Cardiac muscle cell (in vitro differentiated cells and primary cell): ENCODE results near the gene PRSS53. TPM values are rescaled to one million over a fixed set of nuclear protein-coding genes. Genes with fewer than 3 reads are reported as not detected.

Source experiments
- DNase-seq, 2 donors: peaks; one replicate each; pipeline versions ENCODE4 v3.0.0 to v3.0.0-alpha.2; 2010 to 2017; ENCODE audit warnings: low read depth in 1 of 2, low spot score in 1 of 2
- H3K27ac ChIP-seq: fragments of 200-600 bp; sonication (generic); 2 replicates; pipeline ENCODE4 v1.5.1; 2016
- H3K27me3 ChIP-seq: fragments of 200-600 bp; sonication (generic); 2 replicates; pipeline ENCODE4 v1.6.0; 2016; ENCODE audit warnings: control low read depth
- H3K36me3 ChIP-seq: fragments of 200-600 bp; sonication (generic); 2 replicates; pipeline ENCODE4 v1.5.1; 2016; ENCODE audit warnings: control low read depth
- H3K4me1 ChIP-seq: fragments of 200-600 bp; sonication (generic); 2 replicates; pipeline ENCODE4 v1.8.1; 2017; ENCODE audit warnings: low read depth, mild to moderate bottlenecking, mixed run types
- H3K4me3 ChIP-seq: fragments of 200-600 bp; sonication (generic); 2 replicates; pipeline ENCODE4 v1.5.1; 2016; ENCODE audit warnings: mild to moderate bottlenecking
- H3K9me3 ChIP-seq: fragments of 200-600 bp; sonication (generic); 2 replicates; pipeline ENCODE4 v1.5.1; 2017; ENCODE audit warnings: low read depth, mild to moderate bottlenecking, control low read depth
- CTCF ChIP-seq: IDR thresholded peaks from 2 replicates; pipeline ENCODE4 v1.5.1; 2012; ENCODE audit warnings: low read depth, mild to moderate bottlenecking, low read length
- polyA plus RNA-seq: library from polyadenylated mRNA; unstranded; fragments of >200 nt; fragmentation: Nextera tagmentation; extraction: Ambion mirVana; gene quantifications from 2 replicates; pipeline ENCODE4 v1.2.1, GENCODE V29; 2016
- total RNA-seq: library from RNA; depleted of rRNA; stranded (reverse); fragments of >200 nt; gene quantifications from 2 replicates; pipeline ENCODE4 v1.2.3, GENCODE V29; 2016

The PRSS53 gene
- total and polyA plus RNA-seq, 2 experiments from 2014 or later: 0.35 to 5.8 TPM

GRCh38 chr16:31074814-31075183 is 13.9 kb downstream of the PRSS53 start:
- no peak for TF ChIP-seq CTCF
- H3K27ac ChIP-seq: peak overlapping the region; percentile 77
- no peak for DNase-seq

GRCh38 chr16:31073970-31074813 is 14.6 kb downstream of the PRSS53 start, which contains the start of the genes ZNF646 and ZNF668:
TSS of gene ZNF646 (plus strand) at chr16:31074422. CDS start at chr16:31076325, 1,903 bp downstream.
TSS of gene ZNF668 (minus strand) at chr16:31074240. CDS start at chr16:31064459, 9,781 bp downstream.
- Histone ChIP-seq H3K36me3 (peaks cover 18% of the 10 kb centered on the region), H3K27ac (peak within 1 kb of the TSS; percentile 87), H3K9me3 (no peaks in the 10 kb centered on the region), H3K27me3 (no peaks in the 10 kb centered on the region), H3K4me3 (peak within 1 kb of the TSS; percentile 98), H3K4me1 (peaks cover 5% of the 10 kb centered on the region)
- peak; percentile 99 to 100 for DNase-seq
- no peak for TF ChIP-seq CTCF

More at GRCh38 chr16:31074814-31075183, 13.9 kb downstream of the PRSS53 start:
- H3K4me3 ChIP-seq: peak overlapping the region; percentile 98
- no peaks in the 10 kb centered on the region for H3K9me3 ChIP-seq
- H3K36me3 ChIP-seq: peaks cover 19% of the 10 kb centered on the region
- no peaks in the 10 kb centered on the region for H3K27me3 ChIP-seq
- H3K4me1 ChIP-seq: peaks cover 5% of the 10 kb centered on the region

GRCh38 chr16:31073142-31073969 is 15.4 kb downstream of the PRSS53 start:
- no peak for TF ChIP-seq CTCF
- DNase-seq: peak; percentile 94 to 95
- peak overlapping the region; percentile 98 for H3K4me3 ChIP-seq
- peaks cover 12% of the 10 kb centered on the region for H3K36me3 ChIP-seq
- H3K27me3 ChIP-seq: no peaks in the 10 kb centered on the region
- peak overlapping the region; percentile 87 for H3K27ac ChIP-seq
- H3K9me3 ChIP-seq: no peaks in the 10 kb centered on the region
- peaks cover 5% of the 10 kb centered on the region for H3K4me1 ChIP-seq

- Histone ChIP-seq H3K9me3 (no peaks in the 10 kb centered on the region), H3K4me3 (peak overlapping the region; percentile 98), H3K27ac (peak overlapping the region; percentile 87), H3K4me1 (peaks cover 5% of the 10 kb centered on the region), H3K36me3 (peaks cover 6% of the 10 kb centered on the region), H3K27me3 (no peaks in the 10 kb centered on the region)
- no peak for TF ChIP-seq CTCF
- DNase-seq: peak in 1 of 2 donors; percentile 48
Observed at GRCh38 chr16:31072540-31073141, 16.1 kb downstream of the PRSS53 start.

- H3K27ac ChIP-seq: peak overlapping the region; percentile 7
- peak in 1 of 2 donors; percentile 57 for DNase-seq
Observed at GRCh38 chr16:31071861-31072260, 16.9 kb downstream of the PRSS53 start.

More at GRCh38 chr16:31071861-31072260, 16.9 kb downstream of the PRSS53 start:
- Histone ChIP-seq H3K36me3 (no peaks in the 10 kb centered on the region), H3K27me3 (no peaks in the 10 kb centered on the region), H3K4me3 (peak overlapping the region; percentile 98), H3K9me3 (no peaks in the 10 kb centered on the region), H3K4me1 (peaks cover 5% of the 10 kb centered on the region)
- TF ChIP-seq CTCF: no peak
